ENCODE data around the gene ROR2. TPM values are rescaled to one million over a fixed set of nuclear protein-coding genes. Genes with fewer than 3 reads are reported as not detected.

ROR2 gene
- total RNA-seq, 1 experiment from 2014 or later: 0.68 TPM

- Histone ChIP-seq H3K36me3 (ENCODE audit: control insufficient read depth, insufficient read depth, low read length) (no peaks in the 10 kb centered on the region), H3K4me3 (ENCODE audit: low read depth, low read length) (no peak overlapping the region), H3K4me1 (no peaks in the 10 kb centered on the region), H3K27me3 (replicated peaks; ENCODE audit: control insufficient read depth, insufficient read depth, low read length) (no peaks in the 10 kb centered on the region), H3K9me3 (no peaks in the 10 kb centered on the region)
- CTCF ChIA-PET: no interaction called here
- TF ChIP-seq CTCF (IDR thresholded peaks at IDR 0.05; ENCODE audit: insufficient read depth in 1 of 2, low read depth in 1 of 2, low read length in 1 of 2, severe bottlenecking in 1 of 2, unreplicated experiment in 1 of 2): no peak
- no peak overlapping the region for H3K4me3 Mint-ChIP-seq (ENCODE audit: unreplicated experiment)
- H3K9me3 Mint-ChIP-seq (ENCODE audit: unreplicated experiment): no peaks in the 10 kb centered on the region
- no peak for DNase-seq
- no TSS peak for BruUV-seq (replicated peaks)
- H3K4me1 Mint-ChIP-seq (ENCODE audit: low read depth, unreplicated experiment): no peaks in the 10 kb centered on the region
- no peak overlapping the region for H3K27ac Mint-ChIP-seq (ENCODE audit: unreplicated experiment)
- H3K36me3 Mint-ChIP-seq (ENCODE audit: insufficient read depth, unreplicated experiment): no peaks in the 10 kb centered on the region
- intact Hi-C loops (cut with micrococcal nuclease; ENCODE audit: unreplicated experiment): no loop called here
- POLR2A ChIA-PET: no interaction called here
- H3K27me3 Mint-ChIP-seq (ENCODE audit: insufficient read depth, unreplicated experiment): no peaks in the 10 kb centered on the region
Measured at GRCh38 chr9:91908293-91908623, 41.8 kb downstream of the ROR2 start.

- H3K9me3 Mint-ChIP-seq (ENCODE audit: unreplicated experiment): no peaks in the 10 kb centered on the region
- no peaks in the 10 kb centered on the region for H3K36me3 ChIP-seq (ENCODE audit: control insufficient read depth, insufficient read depth, low read length)
- H3K4me3 Mint-ChIP-seq (ENCODE audit: unreplicated experiment): no peak overlapping the region
- H3K27me3 ChIP-seq (replicated peaks; ENCODE audit: control insufficient read depth, insufficient read depth, low read length): no peaks in the 10 kb centered on the region
- ChIA-PET POLR2A (no interaction called here), CTCF (no interaction called here)
- H3K9me3 ChIP-seq: no peaks in the 10 kb centered on the region
- intact Hi-C loops (cut with micrococcal nuclease; ENCODE audit: unreplicated experiment): no loop called here
- no peak overlapping the region for H3K27ac Mint-ChIP-seq (ENCODE audit: unreplicated experiment)
- TF ChIP-seq CTCF (IDR thresholded peaks at IDR 0.05; ENCODE audit: insufficient read depth in 1 of 2, low read depth in 1 of 2, low read length in 1 of 2, severe bottlenecking in 1 of 2, unreplicated experiment in 1 of 2): no peak
- no peak overlapping the region for H3K4me3 ChIP-seq (ENCODE audit: low read depth, low read length)
- no peaks in the 10 kb centered on the region for H3K4me1 Mint-ChIP-seq (ENCODE audit: low read depth, unreplicated experiment)
- H3K36me3 Mint-ChIP-seq (ENCODE audit: insufficient read depth, unreplicated experiment): no peaks in the 10 kb centered on the region
- no peaks in the 10 kb centered on the region for H3K27me3 Mint-ChIP-seq (ENCODE audit: insufficient read depth, unreplicated experiment)
- peaks cover 2% of the 10 kb centered on the region; the same call in 1 of the 2 replicates for H3K4me1 ChIP-seq
- no TSS peak for BruUV-seq (replicated peaks)
- no peak for DNase-seq
Measured at GRCh38 chr9:91907484-91908292, 42.3 kb downstream of the ROR2 start.

GRCh38 chr9:91905991-91906469 lies 44.0 kb downstream of the ROR2 start:
- DNase-seq: no peak
- Histone ChIP-seq H3K4me3 (ENCODE audit: low read depth, low read length) (no peak overlapping the region; the same call in 1 of the 2 replicates), H3K9me3 (no peaks in the 10 kb centered on the region), H3K4me1 (peaks cover 6% of the 10 kb centered on the region; the same call in 1 of the 2 replicates), H3K27me3 (replicated peaks; ENCODE audit: control insufficient read depth, insufficient read depth, low read length) (no peaks in the 10 kb centered on the region), H3K36me3 (ENCODE audit: control insufficient read depth, insufficient read depth, low read length) (no peaks in the 10 kb centered on the region)
- intact Hi-C loops (cut with micrococcal nuclease; ENCODE audit: unreplicated experiment): no loop called here
- POLR2A ChIA-PET: no interaction called here
- Mint-ChIP-seq H3K27me3 (ENCODE audit: insufficient read depth, unreplicated experiment) (no peaks in the 10 kb centered on the region), H3K4me3 (ENCODE audit: unreplicated experiment) (peak overlapping the region; percentile 44), H3K4me1 (ENCODE audit: low read depth, unreplicated experiment) (no peaks in the 10 kb centered on the region), H3K9me3 (ENCODE audit: unreplicated experiment) (no peaks in the 10 kb centered on the region), H3K27ac (ENCODE audit: unreplicated experiment) (no peak overlapping the region), H3K36me3 (ENCODE audit: insufficient read depth, unreplicated experiment) (no peaks in the 10 kb centered on the region)
- CTCF ChIA-PET: no interaction called here
- no TSS peak for BruUV-seq (replicated peaks)
- no peak for TF ChIP-seq CTCF (IDR thresholded peaks at IDR 0.05; ENCODE audit: insufficient read depth in 1 of 2, low read depth in 1 of 2, low read length in 1 of 2, severe bottlenecking in 1 of 2, unreplicated experiment in 1 of 2)
